Neuronal stem cell (in vitro differentiated cells): Measurements from ENCODE around the gene GPRC5A.
"Not testable (repeated sequence)": the region's sequence is repeated elsewhere in the genome, so short reads cannot be mapped to it uniquely, and the experiment has no call there.

ENCODE experiments used
- DNase-seq: peaks from one replicate; pipeline ENCODE4 v3.0.0-alpha.2; 2013; ENCODE audit warnings: low spot score
- H2AFZ ChIP-seq: one replicate; pipeline ENCODE4 v1.6.1; 2013; ENCODE audit warnings: mild to moderate bottlenecking, low read length, inconsistent platforms
- H2AK5ac ChIP-seq: 2 replicates; pipeline ENCODE4 v1.6.1; 2013; ENCODE audit warnings: low read depth, mild to moderate bottlenecking, inconsistent platforms, low read length, moderate library complexity, mixed read lengths
- H2BK120ac ChIP-seq: 2 replicates; pipeline ENCODE4 v1.6.1; 2013; ENCODE audit warnings: low read depth, mild to moderate bottlenecking, inconsistent platforms, low read length, moderate library complexity, mixed read lengths
- H2BK12ac ChIP-seq: one replicate; pipeline ENCODE4 v1.6.1; 2013; ENCODE audit warnings: low read length, inconsistent platforms
- H2BK15ac ChIP-seq: 2 replicates; pipeline ENCODE4 v1.6.1; 2013; ENCODE audit warnings: mild to moderate bottlenecking, low read length, inconsistent platforms, mixed read lengths
- H2BK5ac ChIP-seq: one replicate; pipeline ENCODE4 v1.6.1; 2013; ENCODE audit warnings: inconsistent platforms, mild to moderate bottlenecking, low read length, moderate library complexity
- H3K14ac ChIP-seq: one replicate; pipeline ENCODE4 v1.6.1; 2013; ENCODE audit warnings: low read length, inconsistent platforms
- H3K18ac ChIP-seq: 2 replicates; pipeline ENCODE4 v1.6.1; 2013; ENCODE audit warnings: low read length, inconsistent platforms
- H3K23ac ChIP-seq: 2 replicates; pipeline ENCODE4 v1.6.1; 2013; ENCODE audit warnings: low read depth, mild to moderate bottlenecking, mixed read lengths, low read length, inconsistent platforms; ENCODE audit not compliant: poor library complexity
- H3K27ac ChIP-seq: replicated peaks from 3 replicates; pipeline ENCODE4 v1.5.1; 2013; ENCODE audit warnings: low read length, inconsistent platforms
- H3K27me3 ChIP-seq, 3 experiments: 2 replicates each; pipeline ENCODE4 v1.6.1; 2013; ENCODE audit warnings: low read length in 3 of 3, mild to moderate bottlenecking in 2 of 3, inconsistent platforms in 1 of 3, low read depth in 1 of 3, mixed read lengths in 1 of 3, moderate library complexity in 1 of 3; ENCODE audit not compliant: control insufficient read depth in 3 of 3, insufficient read depth in 3 of 3
- H3K36me3 ChIP-seq, 2 donors: replicated peaks in 1 of 2; 2 replicates each; pipeline ENCODE4 v1.6.1; 2013; ENCODE audit warnings: low read length in 2 of 2; ENCODE audit not compliant: control insufficient read depth in 2 of 2, insufficient read depth in 2 of 2
- H3K4ac ChIP-seq: 2 replicates; pipeline ENCODE4 v1.6.1; 2013; ENCODE audit warnings: inconsistent platforms, mild to moderate bottlenecking, low read length, moderate library complexity
- H3K4me1 ChIP-seq, 2 donors: 1 replicate in 1 of 2; 2 replicates in 1 of 2; pipeline ENCODE4 v1.6.1; 2013; ENCODE audit warnings: low read length in 2 of 2, low read depth in 1 of 2; ENCODE audit not compliant: control insufficient read depth in 2 of 2, insufficient read depth in 1 of 2
- H3K4me2 ChIP-seq: one replicate; pipeline ENCODE4 v1.6.1; 2013; ENCODE audit warnings: mild to moderate bottlenecking, low read length, inconsistent platforms; ENCODE audit not compliant: insufficient read depth, poor library complexity, severe bottlenecking
- H3K4me3 ChIP-seq, 2 donors: 2 replicates each; pipeline ENCODE4 v1.5.1; 2013; ENCODE audit warnings: low read length in 2 of 2, mild to moderate bottlenecking in 2 of 2, inconsistent platforms in 1 of 2, moderate library complexity in 1 of 2
- H3K79me1 ChIP-seq: one replicate; pipeline ENCODE4 v1.6.1; 2013; ENCODE audit warnings: low read depth, mild to moderate bottlenecking, inconsistent platforms, low read length, moderate library complexity
- H3K9ac ChIP-seq: one replicate; pipeline ENCODE4 v1.6.1; 2013; ENCODE audit warnings: mild to moderate bottlenecking, low read depth, low read length, inconsistent platforms; ENCODE audit not compliant: poor library complexity
- H3K9me3 ChIP-seq, 2 donors: replicated peaks in 1 of 2; 2 replicates each; pipeline versions ENCODE3 to v1.6.1; 2013; ENCODE audit warnings: low read length in 2 of 2, mild to moderate bottlenecking in 2 of 2, inconsistent platforms in 1 of 2, low read depth in 1 of 2, mixed read lengths in 1 of 2, moderate library complexity in 1 of 2; ENCODE audit not compliant: control insufficient read depth in 2 of 2, insufficient read depth in 1 of 2
- H4K8ac ChIP-seq: one replicate; pipeline ENCODE4 v1.6.1; 2013; ENCODE audit warnings: low read depth, mild to moderate bottlenecking, inconsistent platforms, low read length, moderate library complexity
- H4K91ac ChIP-seq: one replicate; pipeline ENCODE4 v1.6.1; 2013; ENCODE audit warnings: low read length, low read depth, mild to moderate bottlenecking, inconsistent platforms; ENCODE audit not compliant: poor library complexity
- WGBS, 2 donors: extraction: QIAGEN DNeasy Blood & Tissue Kit; methylation state at CpG; one replicate each; pipeline ENCODE4 v1.1.7; 2013; ENCODE audit warnings: missing lambda C conversion rate in 2 of 2, mixed read lengths in 1 of 2; ENCODE audit not compliant: insufficient read length in 2 of 2, insufficient replicate concordance in 1 of 2; ENCODE audit errors: extremely low coverage in 2 of 2; 5-methylcytosine and 5-hydroxymethylcytosine counted together

Gene GPRC5A

DNA sequence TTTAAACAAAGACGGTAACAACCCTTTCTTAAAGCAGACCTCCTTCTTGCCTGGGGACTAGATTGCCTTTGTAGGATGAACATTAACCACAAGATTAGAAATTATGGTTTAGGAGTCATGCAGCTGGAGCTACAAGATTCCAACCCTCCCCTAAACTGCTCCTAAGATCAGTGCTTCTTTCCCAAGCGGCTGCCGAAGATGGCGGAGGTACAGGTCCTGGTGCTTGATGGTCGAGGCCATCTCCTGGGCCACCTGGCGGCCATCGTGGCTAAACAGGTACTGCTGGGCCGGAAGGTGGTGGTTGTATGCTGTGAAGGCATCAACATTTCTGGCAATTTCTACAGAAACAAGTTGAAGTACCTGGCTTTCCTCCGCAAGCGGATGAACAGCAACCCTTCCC lies 16.1 kb upstream of the GPRC5A start:
- not testable (repeated sequence) for H3K27me3 ChIP-seq, H4K8ac ChIP-seq, H3K36me3 ChIP-seq, H3K79me1 ChIP-seq, H3K4me2 ChIP-seq, H2BK12ac ChIP-seq, H3K4ac ChIP-seq, H3K4me1 ChIP-seq, H3K9me3 ChIP-seq, H2BK5ac ChIP-seq, H3K4me3 ChIP-seq, H2AFZ ChIP-seq, H3K23ac ChIP-seq, DNase-seq, H3K18ac ChIP-seq, H3K14ac ChIP-seq, H2BK120ac ChIP-seq, H3K9ac ChIP-seq, H2AK5ac ChIP-seq, H2BK15ac ChIP-seq, H4K91ac ChIP-seq, H3K27ac ChIP-seq
- no CpG with 5 or more reads among the region's 10 CpGs for WGBS, 2 donors

GRCh38 chr12:12877153-12877768 lies 14.1 kb upstream of the GPRC5A start:
- Histone ChIP-seq H3K4me1 (peaks cover 0 to 3% of the 10 kb centered on the region in 2 donors), H3K9me3 (no peaks in the 10 kb centered on the region), H3K79me1 (no peaks in the 10 kb centered on the region), H2AFZ (no peak overlapping the region), H2BK15ac (no peak overlapping the region), H2BK120ac (no peak overlapping the region), H3K36me3 (no peaks in the 10 kb centered on the region), H3K18ac (no peak overlapping the region), H3K9ac (no peak overlapping the region), H3K23ac (no peak overlapping the region), H3K4me3 (no peak overlapping the region), H4K8ac (no peak overlapping the region), H2BK5ac (no peak overlapping the region), H2AK5ac (no peak overlapping the region), H3K4ac (no peak overlapping the region), H3K27me3 (no peaks in the 10 kb centered on the region), H4K91ac (no peak overlapping the region), H2BK12ac (no peak overlapping the region), H3K14ac (no peak overlapping the region), H3K27ac (no peak overlapping the region), H3K4me2 (no peak overlapping the region)
- WGBS, 2 donors: no CpG with 5 or more reads among the region's 5 CpGs
- DNase-seq: no peak

- no peaks in the 10 kb centered on the region for H3K27me3 ChIP-seq
- H3K4ac ChIP-seq: no peak overlapping the region
- H3K79me1 ChIP-seq: no peaks in the 10 kb centered on the region
- no peak overlapping the region for H2BK120ac ChIP-seq
- no peak overlapping the region for H4K8ac ChIP-seq
- no peak overlapping the region for H3K4me3 ChIP-seq
- no peak overlapping the region for H4K91ac ChIP-seq
- no peak overlapping the region for H2AFZ ChIP-seq
- H3K14ac ChIP-seq: no peak overlapping the region
- H3K9ac ChIP-seq: no peak overlapping the region
- no peak overlapping the region for H3K18ac ChIP-seq
- H2BK5ac ChIP-seq: no peak overlapping the region
- H3K9me3 ChIP-seq: no peaks in the 10 kb centered on the region
- no peak overlapping the region for H3K27ac ChIP-seq
- H3K4me2 ChIP-seq: no peak overlapping the region
- H2BK12ac ChIP-seq: no peak overlapping the region
- H2AK5ac ChIP-seq: no peak overlapping the region
- WGBS, 2 donors: no CpG with 5 or more reads among the region's 9 CpGs
- H2BK15ac ChIP-seq: no peak overlapping the region
- peaks cover 0 to 3% of the 10 kb centered on the region in 2 donors for H3K4me1 ChIP-seq
- DNase-seq: no peak
- no peaks in the 10 kb centered on the region for H3K36me3 ChIP-seq
- no peak overlapping the region for H3K23ac ChIP-seq
These were observed 13.4 kb upstream of the GPRC5A start for GRCh38 chr12:12877781-12878455.

- no CpG with 5 or more reads among the region's 6 CpGs for WGBS, 2 donors
These were observed 10.8 kb upstream of the GPRC5A start for GRCh38 chr12:12880537-12880936.

More at GRCh38 chr12:12880537-12880936, 10.8 kb upstream of the GPRC5A start:
- no peak overlapping the region for H3K18ac ChIP-seq
- DNase-seq: no peak
- H3K9ac ChIP-seq: no peak overlapping the region
- no peak overlapping the region for H3K23ac ChIP-seq
- H3K79me1 ChIP-seq: no peaks in the 10 kb centered on the region
- H3K36me3 ChIP-seq: no peaks in the 10 kb centered on the region
- H3K4me1 ChIP-seq: no peaks in the 10 kb centered on the region
- H3K27me3 ChIP-seq: no peaks in the 10 kb centered on the region
- H3K9me3 ChIP-seq: no peaks in the 10 kb centered on the region
- no peak overlapping the region for H4K91ac ChIP-seq
- no peak overlapping the region for H3K14ac ChIP-seq
- no peak overlapping the region for H3K4me3 ChIP-seq
- no peak overlapping the region for H2AK5ac ChIP-seq
- H2BK120ac ChIP-seq: no peak overlapping the region
- no peak overlapping the region for H4K8ac ChIP-seq
- no peak overlapping the region for H2BK15ac ChIP-seq
- no peak overlapping the region for H3K27ac ChIP-seq
- H3K4ac ChIP-seq: no peak overlapping the region
- no peak overlapping the region for H2BK12ac ChIP-seq
- H2AFZ ChIP-seq: no peak overlapping the region
- no peak overlapping the region for H2BK5ac ChIP-seq
- no peak overlapping the region for H3K4me2 ChIP-seq
